Measurements from ENCODE around the gene ACADVL.
A peak's percentile ranks its signal among the peaks of the same experiment; 100 is the strongest.

The ACADVL gene

DNA sequence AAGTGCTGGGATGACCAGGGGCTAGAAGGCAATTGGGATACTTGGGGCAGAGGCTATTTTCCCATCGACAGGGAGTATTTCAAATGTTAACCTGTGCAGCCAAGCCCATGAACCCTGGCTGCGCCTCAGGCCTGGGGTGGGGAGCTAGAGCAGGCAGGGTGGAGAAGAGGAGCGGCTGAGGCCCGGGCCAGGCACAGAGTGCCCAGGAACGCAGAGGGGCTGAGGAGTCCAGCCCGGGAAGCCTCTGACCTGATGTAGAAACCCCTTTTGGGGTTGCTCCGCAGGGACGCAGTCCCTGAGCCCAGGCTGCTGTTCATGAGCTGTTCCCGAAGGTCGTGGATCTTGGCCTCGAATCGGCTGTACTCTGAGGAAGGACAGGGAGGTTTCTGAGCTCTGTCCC, 23.8 kb upstream of the ACADVL start:
- no peak overlapping the region for H3K4me3 ChIP-seq (ENCODE audit: low read length)

DNA sequence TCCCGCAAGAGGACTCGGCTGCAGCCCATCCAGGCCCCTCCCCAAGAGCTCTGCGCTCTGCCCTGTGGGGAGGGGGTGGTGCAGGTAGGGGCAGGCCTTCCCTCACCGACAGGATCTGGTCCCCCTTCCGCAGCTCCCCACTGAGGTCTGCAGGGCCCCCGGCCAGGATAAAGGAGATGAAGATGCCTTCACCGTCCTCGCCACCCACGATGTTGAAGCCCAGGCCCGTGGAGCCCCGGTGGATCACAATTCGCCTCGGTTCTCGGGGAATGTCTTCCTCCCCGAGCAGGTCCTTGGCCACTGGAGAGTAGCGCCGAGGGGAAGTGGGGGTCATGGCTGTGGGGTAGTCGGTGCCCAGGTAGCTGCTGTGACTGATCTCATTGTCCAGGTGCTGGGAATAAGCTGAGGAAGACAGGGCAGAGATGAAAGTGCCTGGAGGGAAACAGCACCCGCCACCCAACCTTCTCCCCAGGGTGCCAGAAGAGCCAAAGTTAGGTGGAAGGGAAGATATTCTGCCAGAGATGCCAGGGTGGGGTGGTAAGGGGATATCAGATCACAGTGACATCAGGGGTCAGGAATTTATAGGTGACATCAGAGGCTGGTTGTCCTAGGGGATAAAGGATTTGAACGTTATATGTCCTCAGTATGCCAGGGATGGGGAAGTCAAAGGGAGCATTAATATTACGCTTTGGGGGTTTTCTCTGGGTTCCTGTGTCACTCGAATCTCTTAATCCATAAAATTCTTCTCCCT, 22.9 kb upstream of the ACADVL start:
- Histone ChIP-seq H3K36me3 (ENCODE audit: control insufficient read depth, low read depth, low read length) (peaks cover 42% of the 10 kb centered on the region), H3K4me3 (ENCODE audit: low read length) (no peak overlapping the region), H3K4me1 (ENCODE audit: control insufficient read depth, low read depth, low read length) (no peaks in the 10 kb centered on the region), H3K9ac (ENCODE audit: low read length) (no peak overlapping the region), H3K9me3 (ENCODE audit: control insufficient read depth, low read depth, low read length) (no peaks in the 10 kb centered on the region), H3K27ac (ENCODE audit: low read length) (no peak overlapping the region), H3K27me3 (ENCODE audit: control insufficient read depth, insufficient read depth, low read length) (no peaks in the 10 kb centered on the region)

More for the DNA sequence above, 23.8 kb upstream of the ACADVL start:
- no peak overlapping the region for H3K27ac ChIP-seq (ENCODE audit: low read length)
- no peak overlapping the region for H3K9ac ChIP-seq (ENCODE audit: low read length)
- H3K36me3 ChIP-seq (ENCODE audit: control insufficient read depth, low read depth, low read length) = peaks cover 38% of the 10 kb centered on the region
- H3K27me3 ChIP-seq (ENCODE audit: control insufficient read depth, insufficient read depth, low read length) = no peaks in the 10 kb centered on the region
- no peaks in the 10 kb centered on the region for H3K9me3 ChIP-seq (ENCODE audit: control insufficient read depth, low read depth, low read length)
- no peaks in the 10 kb centered on the region for H3K4me1 ChIP-seq (ENCODE audit: control insufficient read depth, low read depth, low read length)

GRCh38 chr17:7203391-7203790, 16.3 kb upstream of the ACADVL start:
- Histone ChIP-seq H3K36me3 (ENCODE audit: control insufficient read depth, low read depth, low read length) (peaks cover 28% of the 10 kb centered on the region), H3K4me1 (ENCODE audit: control insufficient read depth, low read depth, low read length) (peaks cover 11% of the 10 kb centered on the region), H3K4me3 (ENCODE audit: low read length) (no peak overlapping the region), H3K27me3 (ENCODE audit: control insufficient read depth, insufficient read depth, low read length) (no peaks in the 10 kb centered on the region), H3K9ac (ENCODE audit: low read length) (no peak overlapping the region), H3K9me3 (ENCODE audit: control insufficient read depth, low read depth, low read length) (no peaks in the 10 kb centered on the region), H3K27ac (ENCODE audit: low read length) (no peak overlapping the region)

DNA sequence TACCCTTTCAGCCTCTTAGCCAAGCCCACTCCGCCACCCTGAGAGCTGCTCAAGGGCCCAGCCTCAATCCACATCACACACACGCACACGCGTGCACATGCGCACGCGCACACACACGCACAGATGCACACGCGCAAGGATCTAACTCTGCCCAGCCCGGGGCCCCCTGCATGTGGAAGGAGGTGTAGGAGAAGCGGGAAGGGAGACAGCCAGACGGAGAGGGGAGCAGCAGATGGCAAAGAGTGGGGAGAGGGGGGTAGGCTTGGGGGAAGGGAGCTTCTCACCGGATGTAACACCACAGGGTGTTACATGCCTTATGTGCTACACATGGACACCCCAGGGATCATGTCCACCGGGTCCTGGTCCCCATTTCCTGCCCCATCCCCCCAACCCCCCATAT, 15.4 kb upstream of the ACADVL start:
- Histone ChIP-seq H3K27ac (ENCODE audit: low read length) (peak overlapping the region; percentile 65), H3K9ac (ENCODE audit: low read length) (peak overlapping the region; percentile 54), H3K4me3 (ENCODE audit: low read length) (peak overlapping the region; percentile 54)

DNA sequence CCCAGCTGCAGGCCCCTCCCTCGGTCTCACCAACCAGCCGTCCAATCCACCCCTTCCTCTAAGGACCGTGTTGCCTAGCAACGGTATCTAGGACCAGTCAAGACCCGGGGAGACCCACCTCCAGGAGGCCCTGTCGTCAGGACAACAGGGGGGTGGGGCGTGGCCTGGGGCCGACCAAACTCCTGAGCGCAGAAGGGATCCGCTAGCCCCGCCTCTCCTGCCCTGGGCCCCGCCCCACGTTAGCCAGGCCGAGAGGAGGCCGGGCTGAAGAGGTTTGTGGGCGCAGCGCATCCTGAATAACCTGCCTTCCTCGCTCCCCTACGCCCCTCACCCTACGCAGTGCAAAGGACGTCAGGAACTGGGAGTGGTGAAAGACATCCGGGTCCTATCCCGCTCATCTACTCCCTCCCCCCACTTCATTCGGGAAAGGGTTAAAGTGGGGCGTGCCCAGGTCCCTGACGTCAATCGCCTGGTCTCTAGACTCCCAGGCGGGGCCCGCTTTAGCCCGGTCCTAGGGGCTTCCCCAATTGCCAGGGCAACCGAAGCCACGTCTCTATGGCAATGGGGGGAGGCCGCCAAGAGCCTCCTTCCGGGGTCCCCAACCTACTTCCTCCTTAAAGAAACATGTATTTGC, 14.8 kb upstream of the ACADVL start:
- Histone ChIP-seq H3K27ac (ENCODE audit: low read length) (peak overlapping the region; percentile 65), H3K9ac (ENCODE audit: low read length) (peak overlapping the region; percentile 54), H3K4me3 (ENCODE audit: low read length) (peak overlapping the region; percentile 54), H3K27me3 (ENCODE audit: control insufficient read depth, insufficient read depth, low read length) (no peaks in the 10 kb centered on the region), H3K36me3 (ENCODE audit: control insufficient read depth, low read depth, low read length) (peaks cover 28% of the 10 kb centered on the region), H3K9me3 (ENCODE audit: control insufficient read depth, low read depth, low read length) (no peaks in the 10 kb centered on the region), H3K4me1 (ENCODE audit: control insufficient read depth, low read depth, low read length) (peaks cover 17% of the 10 kb centered on the region)

More for the DNA sequence above, 15.4 kb upstream of the ACADVL start:
- Histone ChIP-seq H3K4me1 (ENCODE audit: control insufficient read depth, low read depth, low read length) (peaks cover 17% of the 10 kb centered on the region), H3K36me3 (ENCODE audit: control insufficient read depth, low read depth, low read length) (peaks cover 28% of the 10 kb centered on the region), H3K27me3 (ENCODE audit: control insufficient read depth, insufficient read depth, low read length) (no peaks in the 10 kb centered on the region), H3K9me3 (ENCODE audit: control insufficient read depth, low read depth, low read length) (no peaks in the 10 kb centered on the region)

- Histone ChIP-seq H3K9ac (ENCODE audit: low read length) (peak overlapping the region; percentile 31), H3K4me1 (ENCODE audit: control insufficient read depth, low read depth, low read length) (peaks cover 18% of the 10 kb centered on the region), H3K36me3 (ENCODE audit: control insufficient read depth, low read depth, low read length) (peaks cover 28% of the 10 kb centered on the region), H3K4me3 (ENCODE audit: low read length) (peak overlapping the region; percentile 54), H3K9me3 (ENCODE audit: control insufficient read depth, low read depth, low read length) (no peaks in the 10 kb centered on the region), H3K27me3 (ENCODE audit: control insufficient read depth, insufficient read depth, low read length) (no peaks in the 10 kb centered on the region), H3K27ac (ENCODE audit: low read length) (no peak overlapping the region)
Observed at GRCh38 chr17:7205561-7205960, 14.2 kb upstream of the ACADVL start.

- no peaks in the 10 kb centered on the region for H3K27me3 ChIP-seq (ENCODE audit: control insufficient read depth, insufficient read depth, low read length)
- no peaks in the 10 kb centered on the region for H3K9me3 ChIP-seq (ENCODE audit: control insufficient read depth, low read depth, low read length)
- H3K4me1 ChIP-seq (ENCODE audit: control insufficient read depth, low read depth, low read length) = peaks cover 30% of the 10 kb centered on the region
- H3K4me3 ChIP-seq (ENCODE audit: low read length) = peak overlapping the region; percentile 56
- H3K9ac ChIP-seq (ENCODE audit: low read length) = peak overlapping the region; percentile 43
- H3K27ac ChIP-seq (ENCODE audit: low read length) = no peak overlapping the region
- peaks cover 16% of the 10 kb centered on the region for H3K36me3 ChIP-seq (ENCODE audit: control insufficient read depth, low read depth, low read length)
Observed at GRCh38 chr17:7207120-7208001, 12.4 kb upstream of the ACADVL start.

GRCh38 chr17:7208027-7208571, 11.6 kb upstream of the ACADVL start:
- Histone ChIP-seq H3K4me3 (ENCODE audit: low read length) (peak overlapping the region; percentile 56), H3K4me1 (ENCODE audit: control insufficient read depth, low read depth, low read length) (peaks cover 31% of the 10 kb centered on the region), H3K9ac (ENCODE audit: low read length) (peak overlapping the region; percentile 43), H3K9me3 (ENCODE audit: control insufficient read depth, low read depth, low read length) (no peaks in the 10 kb centered on the region), H3K27me3 (ENCODE audit: control insufficient read depth, insufficient read depth, low read length) (no peaks in the 10 kb centered on the region), H3K36me3 (ENCODE audit: control insufficient read depth, low read depth, low read length) (peaks cover 9% of the 10 kb centered on the region), H3K27ac (ENCODE audit: low read length) (peak overlapping the region; percentile 63)

- H3K4me1 ChIP-seq (ENCODE audit: control insufficient read depth, low read depth, low read length) = peaks cover 38% of the 10 kb centered on the region
- peak overlapping the region; percentile 63 for H3K27ac ChIP-seq (ENCODE audit: low read length)
- H3K9ac ChIP-seq (ENCODE audit: low read length) = no peak overlapping the region
- no peaks in the 10 kb centered on the region for H3K9me3 ChIP-seq (ENCODE audit: control insufficient read depth, low read depth, low read length)
- no peaks in the 10 kb centered on the region for H3K27me3 ChIP-seq (ENCODE audit: control insufficient read depth, insufficient read depth, low read length)
- H3K36me3 ChIP-seq (ENCODE audit: control insufficient read depth, low read depth, low read length) = peaks cover under 1% of the 10 kb centered on the region
- peak overlapping the region; percentile 56 for H3K4me3 ChIP-seq (ENCODE audit: low read length)
Observed at GRCh38 chr17:7208754-7209460, 10.8 kb upstream of the ACADVL start.

GRCh38 chr17:7211491-7212273, 8.1 kb upstream of the ACADVL start:
- peak overlapping the region; percentile 55 for H3K9ac ChIP-seq (ENCODE audit: low read length)
- peak overlapping the region; percentile 61 for H3K4me3 ChIP-seq (ENCODE audit: low read length)
- H3K36me3 ChIP-seq (ENCODE audit: control insufficient read depth, low read depth, low read length) = no peaks in the 10 kb centered on the region
- H3K4me1 ChIP-seq (ENCODE audit: control insufficient read depth, low read depth, low read length) = peaks cover 52% of the 10 kb centered on the region
- H3K27me3 ChIP-seq (ENCODE audit: control insufficient read depth, insufficient read depth, low read length) = no peaks in the 10 kb centered on the region
- H3K27ac ChIP-seq (ENCODE audit: low read length) = no peak overlapping the region
- no peaks in the 10 kb centered on the region for H3K9me3 ChIP-seq (ENCODE audit: control insufficient read depth, low read depth, low read length)

All from iPS-18a (cell line).